VCaP (cell line): ENCODE results near the gene SEMA3G.

Source experiments
- H3K27ac ChIP-seq: fragments of 450-650 bp; 2 replicates; pipeline ENCODE4 v1.5.1; 2017
- TF ChIP-seq, protein P1 (sequence below): fragments of 450-650 bp; conservative IDR thresholded peaks from 2 replicates; pipeline ENCODE4 v1.5.1; 2017; ENCODE audit warnings: mild to moderate bottlenecking, moderate library complexity

Gene SEMA3G

DNA sequence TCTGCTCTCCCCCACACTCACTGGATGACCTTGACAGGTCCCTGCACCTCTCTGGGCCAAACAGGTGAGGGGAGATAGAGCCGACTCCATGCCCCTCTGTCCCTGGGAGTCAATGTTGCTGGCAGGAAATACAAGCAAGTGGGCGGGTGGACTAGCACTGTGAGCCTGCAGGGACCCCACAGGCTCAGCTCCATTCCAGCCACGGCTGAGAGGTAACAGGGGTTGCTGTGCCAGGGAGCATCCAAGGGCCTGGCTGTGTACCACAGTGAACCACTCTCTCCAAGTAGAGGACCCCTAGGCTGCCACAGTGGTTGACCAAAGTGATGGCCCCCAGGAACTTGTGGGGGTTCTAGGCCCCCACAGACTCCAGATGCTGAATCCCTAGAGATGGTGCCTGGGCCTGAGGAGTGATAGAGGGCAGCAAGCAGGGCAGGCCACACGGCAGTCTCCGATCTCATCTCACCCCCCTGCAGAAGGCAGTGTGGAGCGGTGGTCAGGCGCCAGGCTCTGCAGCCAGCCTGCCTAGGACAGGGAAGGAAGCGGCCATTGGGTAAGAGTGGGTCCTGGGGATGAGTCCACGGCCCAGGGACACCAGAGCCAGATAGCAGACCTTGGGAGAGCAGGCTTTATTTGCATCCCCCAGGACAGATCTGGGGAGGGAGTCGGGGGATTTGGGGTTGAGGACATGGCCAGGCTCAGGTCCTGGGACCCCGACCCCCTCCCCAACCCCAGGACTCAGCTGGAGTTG, 5.8 kb upstream of the SEMA3G start:
- peak overlapping the region; percentile 72 for H3K27ac ChIP-seq
- TF ChIP-seq, protein P1, sequence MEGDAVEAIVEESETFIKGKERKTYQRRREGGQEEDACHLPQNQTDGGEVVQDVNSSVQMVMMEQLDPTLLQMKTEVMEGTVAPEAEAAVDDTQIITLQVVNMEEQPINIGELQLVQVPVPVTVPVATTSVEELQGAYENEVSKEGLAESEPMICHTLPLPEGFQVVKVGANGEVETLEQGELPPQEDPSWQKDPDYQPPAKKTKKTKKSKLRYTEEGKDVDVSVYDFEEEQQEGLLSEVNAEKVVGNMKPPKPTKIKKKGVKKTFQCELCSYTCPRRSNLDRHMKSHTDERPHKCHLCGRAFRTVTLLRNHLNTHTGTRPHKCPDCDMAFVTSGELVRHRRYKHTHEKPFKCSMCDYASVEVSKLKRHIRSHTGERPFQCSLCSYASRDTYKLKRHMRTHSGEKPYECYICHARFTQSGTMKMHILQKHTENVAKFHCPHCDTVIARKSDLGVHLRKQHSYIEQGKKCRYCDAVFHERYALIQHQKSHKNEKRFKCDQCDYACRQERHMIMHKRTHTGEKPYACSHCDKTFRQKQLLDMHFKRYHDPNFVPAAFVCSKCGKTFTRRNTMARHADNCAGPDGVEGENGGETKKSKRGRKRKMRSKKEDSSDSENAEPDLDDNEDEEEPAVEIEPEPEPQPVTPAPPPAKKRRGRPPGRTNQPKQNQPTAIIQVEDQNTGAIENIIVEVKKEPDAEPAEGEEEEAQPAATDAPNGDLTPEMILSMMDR, result no peak

DNA sequence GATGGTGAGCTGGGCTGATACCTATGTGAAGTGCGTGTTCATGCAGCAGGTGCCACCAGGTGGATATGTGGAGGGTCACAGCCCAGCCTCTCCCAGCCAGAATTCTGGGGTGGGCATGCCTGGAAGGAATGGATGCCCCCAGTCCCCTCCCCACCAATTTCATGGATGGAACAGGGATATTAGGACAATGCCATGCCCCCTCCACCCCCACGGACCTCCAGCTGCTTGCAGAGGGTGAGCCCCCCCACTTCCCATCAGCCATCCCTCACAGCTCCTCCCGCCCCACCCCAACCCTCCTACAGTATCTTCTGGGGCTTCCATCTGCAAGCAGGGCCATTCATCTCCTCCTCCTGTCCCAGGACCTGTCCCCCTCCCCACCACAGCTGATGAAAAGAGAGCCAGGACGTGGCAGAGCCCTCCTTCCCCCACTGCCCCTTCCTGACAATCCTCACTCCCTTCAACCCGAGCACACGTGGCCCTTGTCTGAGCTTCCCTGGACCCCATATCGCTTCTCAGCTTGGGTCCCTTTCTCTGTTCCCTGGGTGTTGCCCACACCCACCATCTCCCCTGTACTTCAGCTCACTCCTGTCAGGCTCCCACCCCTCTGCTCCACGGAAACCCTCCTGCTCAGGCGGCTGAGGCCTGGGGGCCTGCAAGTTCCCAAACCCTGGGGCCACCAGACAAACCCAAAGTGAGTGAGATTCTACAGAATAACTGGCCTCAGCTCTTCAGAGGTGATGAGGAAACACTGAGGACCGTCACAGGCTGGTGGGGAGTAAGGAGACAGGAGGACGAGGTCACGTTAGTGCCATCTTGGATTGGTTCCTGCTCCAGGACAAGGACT, 2.8 kb upstream of the SEMA3G start:
- H3K27ac ChIP-seq, result peak overlapping the region; percentile 72
- TF ChIP-seq, protein P1, result no peak

DNA sequence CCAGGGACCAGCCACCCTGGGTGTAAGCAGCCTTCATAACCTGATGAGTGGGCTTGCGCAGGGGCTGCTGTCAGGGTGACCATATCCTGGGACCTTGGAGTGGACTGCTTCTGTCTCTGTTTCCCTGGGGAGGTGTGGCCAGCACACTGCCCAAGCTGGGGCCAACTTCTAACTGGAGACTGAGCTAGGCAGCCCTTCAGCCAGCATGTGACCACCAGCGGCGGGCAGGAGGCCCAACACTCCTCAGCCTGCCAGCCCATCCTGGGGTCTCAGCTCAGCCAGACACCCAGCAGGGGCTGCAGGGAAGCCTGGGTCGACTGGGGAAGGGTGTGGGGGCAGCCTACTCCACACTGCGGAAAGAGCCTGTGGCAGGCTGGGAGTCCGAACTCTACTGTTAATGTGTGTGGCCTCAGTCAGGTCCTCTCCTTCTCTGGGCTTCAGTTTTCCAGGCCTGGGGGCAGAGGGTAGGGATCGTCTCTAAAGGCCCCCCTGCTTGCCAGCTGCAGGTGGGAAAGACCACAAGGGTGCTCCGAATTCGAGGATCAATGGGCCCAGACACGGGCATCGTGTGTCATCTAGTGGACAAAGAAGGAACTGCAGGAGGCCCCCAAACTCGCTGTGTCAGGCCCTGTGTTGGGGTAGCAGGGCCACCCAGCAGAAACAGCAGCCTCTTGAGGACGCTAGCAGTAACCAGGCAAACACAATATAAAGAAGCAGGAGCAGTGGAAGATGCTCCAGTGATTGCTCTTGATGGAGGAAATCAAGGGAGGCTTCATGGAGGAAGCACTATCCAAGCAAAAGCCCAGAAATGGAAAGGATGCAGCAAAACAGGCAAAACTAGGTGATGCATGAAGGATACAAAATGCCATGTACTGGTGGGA, 2.0 kb upstream of the SEMA3G start:
- H3K27ac ChIP-seq, result peak overlapping the region; percentile 72; the same call in 1 of the 2 replicates
- TF ChIP-seq, protein P1, result peak; percentile 99

DNA sequence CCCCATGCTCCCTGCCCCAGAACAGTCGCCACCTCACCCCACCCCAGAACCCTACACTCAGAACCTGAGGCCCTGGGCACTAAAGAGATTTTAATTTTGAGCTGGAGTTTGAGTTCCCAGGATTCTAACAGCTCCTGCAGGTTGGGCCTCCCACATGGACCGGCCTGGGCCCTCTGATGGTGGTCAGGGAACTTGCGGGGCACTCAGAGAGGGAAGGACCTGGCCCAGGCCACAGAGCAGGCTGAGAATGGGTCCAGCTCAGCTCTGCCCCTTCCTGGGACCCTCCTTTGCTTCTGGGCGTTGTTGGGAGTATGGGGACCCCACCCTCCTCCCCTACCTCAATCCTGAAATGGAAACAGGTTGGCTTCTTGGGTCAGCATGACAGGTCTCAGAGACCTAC, 1.1 kb upstream of the SEMA3G start:
- TF ChIP-seq, protein P1, result no peak
- H3K27ac ChIP-seq, result peak overlapping the region; percentile 72; the same call in 1 of the 2 replicates

DNA sequence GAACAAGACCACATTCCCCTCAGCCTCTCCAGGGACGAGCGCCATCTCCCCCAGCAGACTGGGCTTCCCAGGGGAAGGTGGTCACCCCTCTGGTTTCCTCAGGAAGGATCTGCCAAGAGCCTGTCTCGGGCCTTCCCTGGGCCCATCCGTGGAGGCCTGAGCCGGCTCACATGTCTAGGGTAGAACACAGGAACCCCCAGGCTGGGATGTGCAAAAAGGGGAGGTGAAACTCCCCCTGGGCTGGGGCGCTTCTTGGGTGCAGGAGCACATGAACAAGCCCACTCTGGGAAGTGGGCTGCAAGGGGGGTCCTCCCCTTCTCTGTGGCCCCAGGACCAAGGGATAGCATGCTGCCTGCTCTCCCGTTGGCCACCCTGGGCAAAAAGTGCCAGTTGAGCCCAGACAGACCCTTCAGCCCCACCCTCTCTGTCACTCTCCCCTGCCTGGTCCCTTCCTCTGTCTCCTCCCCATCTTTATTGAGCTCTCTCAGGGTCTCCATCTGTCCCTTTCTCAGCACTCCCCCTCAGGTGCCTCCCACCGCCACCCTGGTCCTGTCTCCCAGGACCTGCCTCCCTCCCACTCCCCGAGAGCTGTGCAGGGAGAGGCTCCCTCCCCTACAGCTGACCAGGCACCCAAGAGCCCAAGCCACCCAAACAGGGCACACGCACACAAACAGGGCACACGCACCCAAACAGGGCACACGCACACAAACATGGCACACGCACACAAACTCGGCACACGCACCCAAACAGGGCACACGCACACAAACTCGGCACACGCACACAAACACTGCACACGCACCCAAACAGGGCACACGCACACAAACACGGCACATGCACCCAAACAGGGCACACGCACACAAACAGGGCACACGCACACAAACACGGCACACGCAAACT, 864 bp downstream of the SEMA3G start:
- H3K27ac ChIP-seq, result no peak overlapping the region
- TF ChIP-seq, protein P1, result no peak

DNA sequence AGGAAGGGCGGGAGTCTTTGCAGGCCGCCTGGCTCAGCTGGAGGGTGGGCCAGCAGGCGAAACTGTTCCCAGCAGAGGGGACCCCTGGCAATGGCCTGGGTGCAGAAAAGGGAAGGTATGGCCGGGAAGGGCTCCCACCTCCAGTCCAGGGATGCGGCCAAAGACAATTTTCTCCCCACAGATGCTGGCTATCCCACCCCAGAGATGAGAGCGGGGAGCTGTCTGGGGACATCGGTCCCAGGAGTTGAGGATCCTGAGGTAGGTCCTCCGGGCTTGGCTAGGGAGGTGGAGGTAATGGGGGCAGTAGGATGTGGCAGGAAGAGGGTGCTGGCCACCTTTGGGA, 1.7 kb downstream of the SEMA3G start:
- H3K27ac ChIP-seq, result no peak overlapping the region
- TF ChIP-seq, protein P1, result no peak
